CD4-positive, alpha-beta T cell treated with Interleukin-12 subunit alpha and Interleukin-12 subunit beta, for 1 hour (primary cell): ENCODE measurements around the gene PHAX.
"Not testable (repeated sequence)": the region's sequence is repeated elsewhere in the genome, so short reads cannot be mapped to it uniquely, and the experiment has no call there.

Source experiments
- DNase-seq: peaks from one replicate; pipeline ENCODE4 v3.0.0-alpha.2; 2020

The PHAX gene

DNA sequence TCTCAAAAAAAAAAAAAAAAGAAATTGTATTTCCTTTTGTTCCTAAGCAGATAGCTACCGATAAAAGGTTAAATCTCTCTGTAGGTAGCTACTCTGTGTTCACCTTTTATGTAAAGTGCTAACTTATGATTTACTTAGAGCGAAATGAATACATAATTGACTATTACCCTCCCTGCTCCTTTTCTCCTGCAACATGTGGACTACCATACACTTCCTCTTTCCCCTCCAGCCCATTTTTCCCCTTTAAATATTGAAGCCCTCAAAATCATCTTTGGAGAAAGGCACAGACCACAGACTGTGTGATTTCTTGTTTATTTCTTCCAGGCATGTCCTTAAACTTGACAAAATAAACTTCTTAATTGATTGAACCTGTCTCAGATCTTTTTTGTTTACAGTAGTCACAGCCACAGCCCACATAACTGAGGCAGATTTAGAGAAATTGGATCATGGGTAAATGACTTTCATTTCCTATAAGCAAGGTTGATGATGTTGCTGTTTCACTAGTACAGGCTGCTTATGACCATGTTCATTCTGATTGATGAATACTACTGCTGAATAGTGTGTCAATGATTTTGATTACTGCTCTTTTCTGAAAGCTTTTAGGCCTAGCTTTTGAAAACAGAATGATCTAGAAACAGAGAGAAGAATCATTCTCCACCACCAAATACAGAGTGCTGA, 59.2 kb downstream of the PHAX start:
- no peak for DNase-seq

DNA sequence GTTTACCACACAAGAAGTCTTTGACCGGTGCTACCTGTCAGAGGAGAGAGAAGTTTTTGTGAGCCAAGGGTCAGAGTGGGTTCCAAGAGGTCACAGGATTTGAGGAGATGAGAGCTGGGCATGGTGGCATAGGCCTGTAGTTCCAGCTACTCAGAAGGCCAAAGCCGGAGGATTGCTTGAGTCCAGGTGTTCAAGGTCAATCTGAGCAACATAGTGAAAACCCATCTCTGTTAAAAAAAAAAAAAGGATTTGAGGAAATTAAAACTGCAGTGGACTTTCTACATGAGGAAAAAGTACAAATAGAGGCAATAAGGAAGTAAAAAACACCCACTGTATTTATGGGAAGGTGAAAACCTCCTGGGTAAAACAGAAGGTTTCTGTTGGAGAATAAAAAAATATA, 63.8 kb downstream of the PHAX start:
- DNase-seq = no peak

DNA sequence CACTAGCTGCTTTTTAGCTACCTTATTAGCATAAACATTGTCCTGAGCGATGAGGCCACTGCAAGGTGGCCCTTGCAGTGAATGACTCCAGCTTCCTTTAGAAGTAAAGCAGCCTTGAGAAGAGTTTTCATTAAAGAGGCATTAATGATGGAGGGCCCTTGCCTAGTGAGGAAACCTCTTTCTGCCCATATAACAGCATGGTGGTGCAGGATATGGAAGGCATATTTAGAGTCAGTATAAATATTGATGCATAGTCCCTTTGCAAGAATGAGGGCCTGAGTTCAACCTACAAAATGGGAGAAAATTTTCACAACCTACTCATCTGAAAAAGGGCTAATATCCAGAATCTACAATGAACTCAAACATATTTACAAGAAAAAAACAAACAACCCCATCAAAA, 69.4 kb downstream of the PHAX start:
- DNase-seq = not testable (repeated sequence)

DNA sequence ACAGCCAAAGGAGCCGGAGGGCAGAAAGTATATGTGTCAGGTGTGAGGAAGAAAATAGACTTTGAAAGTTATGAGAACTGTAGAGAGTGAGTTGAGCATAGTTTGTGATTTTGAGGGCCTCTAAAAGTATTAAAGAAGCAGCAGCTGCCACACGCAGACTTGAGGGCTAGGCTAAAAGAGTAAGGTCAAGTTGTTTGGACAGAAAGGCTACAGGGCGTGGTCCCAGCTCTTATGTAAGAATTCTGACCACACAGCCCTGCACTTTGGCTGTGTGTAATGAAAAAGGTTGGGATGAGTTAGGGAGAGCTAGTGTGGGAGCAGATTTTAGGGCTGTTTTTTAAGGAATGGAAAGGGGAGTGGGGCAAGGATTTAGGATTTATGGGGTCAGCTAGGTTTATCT, 70.9 kb downstream of the PHAX start:
- not testable (repeated sequence) for DNase-seq

- no peak for DNase-seq
Measured at GRCh38 chr5:126673477-126673876, 72.7 kb downstream of the PHAX start.

GRCh38 chr5:126674145-126674544, 73.4 kb downstream of the PHAX start:
- DNase-seq = no peak

DNA sequence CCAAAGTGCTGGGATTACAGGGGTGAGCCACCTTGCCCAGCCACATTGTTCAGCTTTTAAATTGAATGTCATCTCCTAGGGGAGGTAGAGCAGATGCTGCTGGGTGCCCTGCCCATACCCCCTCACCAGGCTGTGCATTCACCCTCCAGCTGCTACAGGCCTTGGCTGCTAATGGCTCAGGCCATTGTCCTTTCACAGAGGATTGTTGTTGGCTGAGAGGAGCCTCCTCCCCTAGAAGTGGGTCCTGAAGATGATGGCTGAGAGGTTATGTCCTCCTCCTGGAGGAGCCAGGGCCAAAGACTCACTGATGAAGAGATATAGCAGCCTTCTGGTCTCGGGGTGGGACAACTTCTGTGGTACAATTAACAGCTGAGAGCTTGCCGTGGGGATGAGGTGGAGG, 74.6 kb downstream of the PHAX start:
- DNase-seq = no peak

GRCh38 chr5:126676195-126676624, 75.5 kb downstream of the PHAX start:
- peak; percentile 79 for DNase-seq
